ENCODE results near the gene PACRG. TPM values are rescaled to one million over a fixed set of nuclear protein-coding genes. Genes with fewer than 3 reads are reported as not detected.

PACRG gene
- total and polyA plus RNA-seq, 2 donors (not counting 3 experiments of a cell fraction or from before 2014, with no cell fraction given), result 0.08 TPM; not detected in 1

- Histone ChIP-seq H3K9me3 (replicated peaks; ENCODE audit: control insufficient read depth, insufficient read depth, low read length) (no peaks in the 10 kb centered on the region), H3K4me3 (replicated peaks in 1 of 3; ENCODE audit: insufficient read depth in 1 of 3, low read depth in 1 of 3, low read length in 3 of 3) (no peak overlapping the region), H3K9ac (replicated peaks; ENCODE audit: extremely low read depth, insufficient read depth, low read length) (no peak overlapping the region), H2AFZ (ENCODE audit: low read depth, low read length) (no peak overlapping the region), H4K20me1 (replicated peaks; ENCODE audit: control insufficient read depth, extremely low read depth, insufficient read depth, low read length) (no peaks in the 10 kb centered on the region), H3K27ac (ENCODE audit: insufficient read depth, low read depth, low read length) (no peak overlapping the region), H3K79me2 (ENCODE audit: control insufficient read depth, insufficient read depth, low read length) (no peaks in the 10 kb centered on the region), H3K9me1 (replicated peaks; ENCODE audit: control insufficient read depth, extremely low read depth, insufficient read depth, low read length) (no peaks in the 10 kb centered on the region), H3K27me3 (ENCODE audit: control insufficient read depth in 2 of 2, insufficient read depth in 2 of 2, low read length in 2 of 2) (no peaks in the 10 kb centered on the region), H3K4me1 (ENCODE audit: control insufficient read depth, extremely low read depth, insufficient read depth, low read length) (no peaks in the 10 kb centered on the region), H3K36me3 (ENCODE audit: control insufficient read depth in 2 of 2, extremely low read depth in 1 of 2, insufficient read depth in 2 of 2, low read length in 2 of 2) (no peaks in the 10 kb centered on the region), H3K4me2 (ENCODE audit: insufficient read depth, low read length) (no peak overlapping the region)
- ChIA-PET POLR2A (no interaction called here), CTCF (no interaction called here)
- intact Hi-C loops (cut with micrococcal nuclease) (no loop called here), dilution Hi-C loops (cut with MboI; ENCODE audit: extremely low pct_ligation_motif_present, low sequenced_read_pairs) (no loop called here)
- no peak for DNase-seq (ENCODE audit: low read depth, low spot score)
- no peak for TF ChIP-seq MYC (IDR thresholded peaks at IDR 0.05; ENCODE audit: low read depth, low read length)
- no peak for TF ChIP-seq POLR2A (IDR thresholded peaks at IDR 0.05; ENCODE audit: low read depth, low read length)
- no peak for TF ChIP-seq MAX (IDR thresholded peaks at IDR 0.05; ENCODE audit: insufficient read depth, insufficient read length)
- no peak for TF ChIP-seq POLR2AphosphoS5 (IDR thresholded peaks at IDR 0.05; ENCODE audit: insufficient read depth, low read depth, low read length)
- TF ChIP-seq FOS (IDR thresholded peaks at IDR 0.05; ENCODE audit: borderline replicate concordance, insufficient read depth, low read length), result no peak
- TF ChIP-seq JUN (IDR thresholded peaks at IDR 0.05; ENCODE audit: borderline replicate concordance, insufficient read depth, insufficient read length, low read depth), result no peak
- no peak for TF ChIP-seq CTCF (IDR thresholded peaks at IDR 0.05; ENCODE audit: extremely low read depth in 1 of 2, insufficient read depth in 1 of 2, low read depth in 1 of 2, low read length in 2 of 2)
- no peak for TF ChIP-seq EZH2 (IDR thresholded peaks at IDR 0.05; ENCODE audit: borderline replicate concordance, low read depth, low read length, severe bottlenecking)
- BruUV-seq (replicated peaks), result no TSS peak
- FAIRE-seq, result no peak
Observed at GRCh38 chr6:163123098-163123497, 395.3 kb downstream of the PACRG start.
